ENCODE measurements around the gene MCC. TPM values are rescaled to one million over a fixed set of nuclear protein-coding genes. Genes with fewer than 3 reads are reported as not detected.

Gene MCC
- total RNA-seq, 1 experiment from 2014 or later = 0.41 TPM

GRCh38 chr5:113281194-113281593 lies 207.1 kb downstream of the MCC start:
- ChIA-PET POLR2A (interaction anchor here (0.6 kb wide), 2 partner anchors 9 to 173 kb away, joined by 3 read pairs; no protein-coding TSS in a partner anchor), CTCF (no interaction called here)
- in situ Hi-C loops (cut with HindIII; ENCODE audit: low pct_unique_long_range_greater_than_20kb, low sequenced_read_pairs) = no loop called here

DNA sequence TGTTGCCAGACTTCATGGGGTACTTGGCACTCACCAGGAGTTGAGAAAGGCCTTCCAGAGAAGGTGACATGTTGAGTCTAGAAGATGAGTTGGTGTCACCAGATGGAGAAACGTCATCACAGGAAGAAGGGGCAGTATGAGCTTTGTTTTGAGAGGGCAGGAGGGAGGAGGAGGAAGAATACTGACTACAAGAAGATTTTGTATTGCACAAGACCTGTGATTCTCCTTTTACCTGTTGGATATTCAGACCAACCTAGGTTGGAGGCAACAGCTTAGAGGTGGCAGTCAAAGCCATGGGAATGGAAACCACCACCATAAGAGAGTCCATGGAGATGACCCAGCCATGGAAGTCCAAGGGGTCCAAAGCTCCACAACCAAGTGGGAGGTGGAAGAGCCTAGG lies 207.7 kb downstream of the MCC start:
- Histone ChIP-seq H3K27me3 (ENCODE audit: control insufficient read depth, insufficient read depth, low read length) (peaks cover 1% of the 10 kb centered on the region; the same call in 1 of the 2 replicates), H3K4me1 (ENCODE audit: control insufficient read depth, insufficient read depth, low read length) (no peaks in the 10 kb centered on the region), H3K36me3 (ENCODE audit: control insufficient read depth, insufficient read depth, low read length) (no peaks in the 10 kb centered on the region), H3K4me3 (ENCODE audit: low read depth in 2 of 2, low read length in 2 of 2) (no peak overlapping the region), H3K9me3 (ENCODE audit: control insufficient read depth, insufficient read depth, low read depth, low read length) (no peaks in the 10 kb centered on the region), H3K27ac (ENCODE audit: low read length) (no peak overlapping the region)
- CTCF ChIA-PET = no interaction called here
- intact Hi-C loops (cut with micrococcal nuclease; ENCODE audit: unreplicated experiment) = no loop called here
- no peak for ATAC-seq
- DNase-seq (ENCODE audit: low read depth, low spot score) = no peak
- POLR2A ChIA-PET = no interaction called here
- TF ChIP-seq, protein P1, sequence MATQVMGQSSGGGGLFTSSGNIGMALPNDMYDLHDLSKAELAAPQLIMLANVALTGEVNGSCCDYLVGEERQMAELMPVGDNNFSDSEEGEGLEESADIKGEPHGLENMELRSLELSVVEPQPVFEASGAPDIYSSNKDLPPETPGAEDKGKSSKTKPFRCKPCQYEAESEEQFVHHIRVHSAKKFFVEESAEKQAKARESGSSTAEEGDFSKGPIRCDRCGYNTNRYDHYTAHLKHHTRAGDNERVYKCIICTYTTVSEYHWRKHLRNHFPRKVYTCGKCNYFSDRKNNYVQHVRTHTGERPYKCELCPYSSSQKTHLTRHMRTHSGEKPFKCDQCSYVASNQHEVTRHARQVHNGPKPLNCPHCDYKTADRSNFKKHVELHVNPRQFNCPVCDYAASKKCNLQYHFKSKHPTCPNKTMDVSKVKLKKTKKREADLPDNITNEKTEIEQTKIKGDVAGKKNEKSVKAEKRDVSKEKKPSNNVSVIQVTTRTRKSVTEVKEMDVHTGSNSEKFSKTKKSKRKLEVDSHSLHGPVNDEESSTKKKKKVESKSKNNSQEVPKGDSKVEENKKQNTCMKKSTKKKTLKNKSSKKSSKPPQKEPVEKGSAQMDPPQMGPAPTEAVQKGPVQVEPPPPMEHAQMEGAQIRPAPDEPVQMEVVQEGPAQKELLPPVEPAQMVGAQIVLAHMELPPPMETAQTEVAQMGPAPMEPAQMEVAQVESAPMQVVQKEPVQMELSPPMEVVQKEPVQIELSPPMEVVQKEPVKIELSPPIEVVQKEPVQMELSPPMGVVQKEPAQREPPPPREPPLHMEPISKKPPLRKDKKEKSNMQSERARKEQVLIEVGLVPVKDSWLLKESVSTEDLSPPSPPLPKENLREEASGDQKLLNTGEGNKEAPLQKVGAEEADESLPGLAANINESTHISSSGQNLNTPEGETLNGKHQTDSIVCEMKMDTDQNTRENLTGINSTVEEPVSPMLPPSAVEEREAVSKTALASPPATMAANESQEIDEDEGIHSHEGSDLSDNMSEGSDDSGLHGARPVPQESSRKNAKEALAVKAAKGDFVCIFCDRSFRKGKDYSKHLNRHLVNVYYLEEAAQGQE (IDR thresholded peaks at IDR 0.05; ENCODE audit: insufficient read depth in 1 of 2, low read depth in 2 of 2, low read length in 1 of 2) = no peak
- no peak for TF ChIP-seq SIN3A (IDR thresholded peaks at IDR 0.05; ENCODE audit: borderline replicate concordance, insufficient read depth, low read depth, low read length)
- TF ChIP-seq TCF7L2 (IDR thresholded peaks at IDR 0.05; ENCODE audit: low read depth, low read length) = no peak
- no peak for TF ChIP-seq CTCF (IDR thresholded peaks at IDR 0.05)
- TF ChIP-seq POLR2AphosphoS5 (IDR thresholded peaks at IDR 0.05; ENCODE audit: low read depth, low read length) = no peak
- no TSS peak for BruUV-seq (replicated peaks)
- in situ Hi-C loops (cut with HindIII; ENCODE audit: low pct_unique_long_range_greater_than_20kb, low sequenced_read_pairs) = no loop called here

More at GRCh38 chr5:113281194-113281593, 207.1 kb downstream of the MCC start:
- ATAC-seq = no peak
- Histone ChIP-seq H3K27ac (ENCODE audit: low read length) (no peak overlapping the region), H3K4me1 (ENCODE audit: control insufficient read depth, insufficient read depth, low read length) (no peaks in the 10 kb centered on the region), H3K27me3 (ENCODE audit: control insufficient read depth, insufficient read depth, low read length) (peaks cover 2% of the 10 kb centered on the region; the same call in 1 of the 2 replicates), H3K9me3 (ENCODE audit: control insufficient read depth, insufficient read depth, low read depth, low read length) (no peaks in the 10 kb centered on the region), H3K4me3 (ENCODE audit: low read depth in 2 of 2, low read length in 2 of 2) (no peak overlapping the region), H3K36me3 (ENCODE audit: control insufficient read depth, insufficient read depth, low read length) (no peaks in the 10 kb centered on the region)
- BruUV-seq (replicated peaks) = no TSS peak
- intact Hi-C loops (cut with micrococcal nuclease; ENCODE audit: unreplicated experiment) = no loop called here
- TF ChIP-seq, protein P1 (IDR thresholded peaks at IDR 0.05; ENCODE audit: insufficient read depth in 1 of 2, low read depth in 2 of 2, low read length in 1 of 2) = no peak
- TF ChIP-seq SIN3A (IDR thresholded peaks at IDR 0.05; ENCODE audit: borderline replicate concordance, insufficient read depth, low read depth, low read length) (no peak), POLR2AphosphoS5 (IDR thresholded peaks at IDR 0.05; ENCODE audit: low read depth, low read length) (no peak), CTCF (IDR thresholded peaks at IDR 0.05) (no peak), TCF7L2 (IDR thresholded peaks at IDR 0.05; ENCODE audit: low read depth, low read length) (no peak)
- DNase-seq (ENCODE audit: low read depth, low spot score) = no peak

Data from Panc1 (cell line).